Ishikawa (cell line): Measurements from ENCODE around the gene SPATA16.

Experiments used
- CEBPB ChIP-seq: IDR thresholded peaks from 2 replicates; pipeline ENCODE4 v1.6.1; 2012
- CREB1 ChIP-seq: IDR thresholded peaks from 2 replicates; pipeline ENCODE4 v1.6.1; 2012; ENCODE audit warnings: low read depth
- EGR1 ChIP-seq: IDR thresholded peaks from 2 replicates; pipeline ENCODE4 v1.6.1; 2012
- EP300 ChIP-seq: IDR thresholded peaks from 2 replicates; pipeline ENCODE4 v1.6.1; 2012; ENCODE audit warnings: borderline replicate concordance
- FOXM1 ChIP-seq: IDR thresholded peaks from 2 replicates; pipeline ENCODE4 v1.6.1; 2012; ENCODE audit warnings: low read depth, borderline replicate concordance
- MAX ChIP-seq: IDR thresholded peaks from 2 replicates; pipeline ENCODE4 v1.6.1; 2012
- NFIC ChIP-seq: IDR thresholded peaks from 2 replicates; pipeline ENCODE4 v1.6.1; 2012
- RAD21 ChIP-seq: IDR thresholded peaks from 2 replicates; pipeline ENCODE4 v1.6.1; 2012; ENCODE audit warnings: low read depth
- REST ChIP-seq: IDR thresholded peaks from 2 replicates; pipeline ENCODE4 v1.6.1; 2012; ENCODE audit warnings: low read depth, mild to moderate bottlenecking
- TAF1 ChIP-seq: IDR thresholded peaks from 2 replicates; pipeline ENCODE4 v1.6.1; 2012; ENCODE audit warnings: low read depth, mild to moderate bottlenecking
- TCF12 ChIP-seq: IDR thresholded peaks from 2 replicates; pipeline ENCODE4 v1.6.1; 2012; ENCODE audit warnings: low read depth
- TEAD4 ChIP-seq: IDR thresholded peaks from 2 replicates; pipeline ENCODE4 v1.6.1; 2012
- USF1 ChIP-seq: IDR thresholded peaks from 2 replicates; pipeline ENCODE4 v1.6.1; 2012
- YY1 ChIP-seq: IDR thresholded peaks from 2 replicates; pipeline ENCODE4 v1.6.1; 2012; ENCODE audit warnings: low read depth
- ZBTB7A ChIP-seq: IDR thresholded peaks from 2 replicates; pipeline ENCODE4 v1.6.1; 2012; ENCODE audit warnings: low read depth

SPATA16 gene

GRCh38 chr3:173038484-173038871, 102.6 kb downstream of the SPATA16 start:
- TF ChIP-seq USF1 = no peak
- TF ChIP-seq NFIC = no peak
- TF ChIP-seq TCF12 = no peak
- TF ChIP-seq RAD21 = no peak
- TF ChIP-seq YY1 = no peak
- no peak for TF ChIP-seq EGR1
- no peak for TF ChIP-seq FOXM1
- no peak for TF ChIP-seq CREB1

GRCh38 chr3:173037840-173038483, 103.1 kb downstream of the SPATA16 start:
- TF ChIP-seq REST (no peak), MAX (no peak), EP300 (no peak), YY1 (no peak), CREB1 (no peak), TCF12 (no peak), CEBPB (no peak), ZBTB7A (no peak), FOXM1 (no peak), TAF1 (no peak), RAD21 (no peak), NFIC (no peak), USF1 (no peak)

GRCh38 chr3:173030273-173030672, 110.8 kb downstream of the SPATA16 start:
- TF ChIP-seq TAF1 (no peak), NFIC (no peak), CREB1 (no peak), TEAD4 (no peak)

- no peak for TF ChIP-seq EP300
- no peak for TF ChIP-seq REST
- no peak for TF ChIP-seq USF1
- TF ChIP-seq MAX = no peak
- no peak for TF ChIP-seq CEBPB
- TF ChIP-seq ZBTB7A = no peak
- TF ChIP-seq CREB1 = no peak
- TF ChIP-seq NFIC = no peak
- TF ChIP-seq YY1 = no peak
- TF ChIP-seq TCF12 = no peak
- no peak for TF ChIP-seq RAD21
- no peak for TF ChIP-seq TAF1
Measured at GRCh38 chr3:173028351-173028750, 112.7 kb downstream of the SPATA16 start.

GRCh38 chr3:173027429-173027828, 113.6 kb downstream of the SPATA16 start:
- no peak for TF ChIP-seq USF1
- no peak for TF ChIP-seq CEBPB
- TF ChIP-seq NFIC = no peak
- no peak for TF ChIP-seq RAD21
- no peak for TF ChIP-seq YY1
- TF ChIP-seq REST = no peak
- TF ChIP-seq FOXM1 = no peak
- TF ChIP-seq MAX = no peak
- no peak for TF ChIP-seq TEAD4
